GM12874 (cell line): ENCODE data around the gene PAK6.

ENCODE experiments used
- TF ChIP-seq, protein P1 (sequence below): IDR thresholded peaks from 2 replicates; pipeline ENCODE4 v1.5.1; 2011; ENCODE audit warnings: low read depth, mild to moderate bottlenecking, control low read depth, low read length, moderate library complexity; ENCODE audit not compliant: insufficient read depth

The PAK6 gene

DNA sequence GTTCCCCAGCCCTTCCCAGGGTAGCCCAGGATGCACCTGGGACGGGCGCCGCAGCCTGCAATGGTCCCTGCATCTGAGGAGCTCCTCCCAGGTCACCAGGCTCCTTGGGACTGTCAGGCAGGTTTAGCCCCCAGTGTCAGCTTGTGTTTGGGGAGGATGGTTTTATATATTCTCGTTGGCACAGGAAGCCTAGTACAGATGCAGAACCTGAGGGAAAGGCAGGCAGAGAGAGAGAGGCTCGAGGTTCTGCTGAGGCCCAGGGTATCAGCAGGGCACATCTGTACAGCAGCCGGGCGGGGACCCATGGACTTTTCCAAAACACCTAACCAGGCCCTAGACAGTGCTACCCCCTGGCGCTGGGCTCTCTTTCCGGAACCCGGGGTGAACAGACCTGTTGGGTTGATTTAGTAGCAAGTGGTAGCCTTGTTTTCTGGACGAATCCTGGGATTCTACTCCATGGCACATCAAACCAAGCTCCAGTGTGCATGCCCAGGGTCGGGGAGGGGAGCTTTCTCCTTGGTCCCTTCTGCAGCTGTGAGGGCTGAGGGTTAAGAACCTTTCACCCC is 8.6 kb downstream of the PAK6 start:
- TF ChIP-seq, protein P1, sequence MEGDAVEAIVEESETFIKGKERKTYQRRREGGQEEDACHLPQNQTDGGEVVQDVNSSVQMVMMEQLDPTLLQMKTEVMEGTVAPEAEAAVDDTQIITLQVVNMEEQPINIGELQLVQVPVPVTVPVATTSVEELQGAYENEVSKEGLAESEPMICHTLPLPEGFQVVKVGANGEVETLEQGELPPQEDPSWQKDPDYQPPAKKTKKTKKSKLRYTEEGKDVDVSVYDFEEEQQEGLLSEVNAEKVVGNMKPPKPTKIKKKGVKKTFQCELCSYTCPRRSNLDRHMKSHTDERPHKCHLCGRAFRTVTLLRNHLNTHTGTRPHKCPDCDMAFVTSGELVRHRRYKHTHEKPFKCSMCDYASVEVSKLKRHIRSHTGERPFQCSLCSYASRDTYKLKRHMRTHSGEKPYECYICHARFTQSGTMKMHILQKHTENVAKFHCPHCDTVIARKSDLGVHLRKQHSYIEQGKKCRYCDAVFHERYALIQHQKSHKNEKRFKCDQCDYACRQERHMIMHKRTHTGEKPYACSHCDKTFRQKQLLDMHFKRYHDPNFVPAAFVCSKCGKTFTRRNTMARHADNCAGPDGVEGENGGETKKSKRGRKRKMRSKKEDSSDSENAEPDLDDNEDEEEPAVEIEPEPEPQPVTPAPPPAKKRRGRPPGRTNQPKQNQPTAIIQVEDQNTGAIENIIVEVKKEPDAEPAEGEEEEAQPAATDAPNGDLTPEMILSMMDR: no peak

DNA sequence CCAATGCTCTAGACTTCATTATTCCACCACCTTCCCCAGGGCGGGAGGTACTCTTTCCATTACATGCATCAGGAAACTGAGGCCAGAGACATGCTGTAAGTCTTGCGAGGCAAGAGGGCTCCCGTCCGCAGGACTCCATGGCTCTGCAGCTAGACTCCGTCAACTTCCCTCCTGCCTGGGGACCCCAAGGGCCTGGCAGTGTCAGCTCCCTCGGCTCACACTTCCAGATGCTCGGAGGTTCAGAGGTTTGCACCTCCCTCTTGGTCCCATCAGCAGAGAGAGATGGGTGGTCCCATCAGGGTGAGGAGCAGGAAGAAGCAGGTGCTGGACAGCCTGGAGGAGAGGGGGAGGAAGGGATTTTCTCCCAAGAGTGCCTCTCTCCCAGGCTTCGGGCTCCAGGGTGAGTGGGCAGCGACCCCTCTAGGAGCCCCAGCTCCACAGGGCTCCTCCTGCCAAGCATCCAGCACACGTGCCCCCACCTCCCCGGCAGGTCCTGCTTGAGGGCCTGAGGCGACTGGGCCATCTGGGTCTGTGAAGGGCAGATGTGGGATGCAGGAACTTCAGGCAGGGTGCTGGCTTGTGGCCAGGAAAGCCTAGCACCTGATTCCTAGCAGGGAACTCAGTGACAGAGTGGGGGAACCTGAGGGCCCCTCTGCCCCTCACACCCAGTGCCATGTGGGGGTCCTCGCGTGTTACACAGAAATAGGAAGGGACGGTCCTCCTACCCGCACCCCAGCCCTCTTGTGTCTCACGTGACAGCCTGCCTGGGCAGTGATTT is 9.3 kb downstream of the PAK6 start:
- TF ChIP-seq, protein P1: no peak

DNA sequence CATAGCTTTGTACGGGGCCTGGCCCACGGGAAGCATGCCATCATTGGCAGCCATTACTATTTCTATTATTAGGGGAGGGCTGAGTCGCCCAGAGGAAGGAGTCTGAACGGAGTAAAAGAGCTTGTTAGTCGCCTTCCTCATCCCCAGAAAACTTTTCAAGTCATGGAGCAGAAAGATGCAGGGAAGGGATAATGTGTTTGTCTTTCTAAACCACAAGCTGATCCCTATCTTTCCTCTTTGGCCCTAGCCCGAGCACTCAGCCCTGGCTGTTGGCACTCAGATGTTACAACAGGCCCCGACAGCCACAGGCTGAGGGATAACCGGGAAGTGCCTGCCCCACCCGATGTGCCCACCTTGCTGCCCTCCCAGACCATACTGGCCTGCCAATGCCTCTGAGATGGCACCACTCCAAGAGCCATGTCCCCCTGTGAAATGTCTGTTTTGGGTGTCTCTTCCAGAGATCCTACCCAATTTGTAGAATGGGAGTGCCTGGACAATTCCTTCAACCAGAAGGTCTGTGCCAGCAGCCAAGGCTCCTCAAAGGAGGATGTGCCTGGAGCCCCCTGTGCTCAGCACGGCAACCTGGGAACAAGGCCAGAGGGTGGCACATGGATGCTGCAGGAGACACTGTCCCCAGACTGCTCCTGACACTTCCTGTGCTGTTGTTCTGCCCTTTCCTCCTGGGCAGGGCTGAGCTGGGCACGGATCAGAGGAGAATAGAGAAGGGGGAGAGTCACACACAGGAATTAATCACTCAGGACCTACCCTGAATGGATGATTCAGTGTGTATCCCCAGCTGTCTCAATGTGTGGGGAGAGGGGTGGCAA is 10.8 kb downstream of the PAK6 start:
- TF ChIP-seq, protein P1: no peak

DNA sequence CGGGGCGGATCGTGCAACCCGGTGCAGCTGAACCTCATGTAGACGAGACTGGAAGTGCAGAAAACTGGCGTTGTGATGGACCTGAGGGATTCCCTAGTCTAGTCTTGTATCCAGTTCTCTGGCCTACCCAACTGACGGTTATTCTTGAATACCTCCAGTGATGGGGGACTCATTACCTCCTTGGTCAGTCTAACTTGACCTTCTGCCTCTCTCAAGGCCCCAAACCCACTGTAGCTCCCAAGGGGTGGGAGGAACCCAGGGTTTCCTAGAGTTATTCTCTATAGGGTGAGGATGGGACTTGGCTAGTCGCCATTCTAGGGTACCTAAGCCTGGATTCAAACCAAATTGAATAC is 11.4 kb downstream of the PAK6 start:
- TF ChIP-seq, protein P1: no peak

DNA sequence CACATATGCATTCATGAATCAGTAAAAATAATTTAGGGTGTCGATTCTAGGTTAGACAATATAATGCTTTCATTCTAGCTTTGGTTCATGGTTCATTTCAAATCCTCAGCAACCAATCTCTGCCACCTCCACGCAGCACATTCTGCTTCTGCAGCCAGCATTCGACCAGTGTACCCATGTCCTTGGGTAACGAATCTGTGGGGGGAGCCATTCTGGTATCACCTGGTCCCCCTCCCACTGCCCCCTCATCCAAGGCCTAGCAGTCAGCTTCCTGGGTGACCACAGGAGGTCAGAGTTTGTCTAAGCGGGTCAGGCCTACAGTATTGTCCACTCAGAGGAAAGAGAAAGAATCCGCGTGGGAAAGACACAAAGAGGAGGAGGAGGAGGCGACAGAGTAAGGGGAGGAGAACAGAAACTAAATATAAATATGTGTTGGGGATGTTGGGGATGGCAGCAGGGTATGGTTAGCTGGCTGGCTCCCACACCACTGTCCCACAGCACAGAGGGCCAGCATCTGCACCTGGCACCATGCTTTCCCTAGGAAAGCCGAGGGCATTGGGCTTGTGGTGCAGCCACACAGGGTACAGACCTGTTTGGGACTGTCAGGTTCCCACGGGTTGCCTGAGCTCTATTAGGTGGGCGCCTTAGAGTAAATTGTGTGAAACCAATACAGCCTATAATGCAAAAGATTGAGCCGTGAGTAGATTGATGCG is 12.1 kb downstream of the PAK6 start:
- TF ChIP-seq, protein P1: no peak

DNA sequence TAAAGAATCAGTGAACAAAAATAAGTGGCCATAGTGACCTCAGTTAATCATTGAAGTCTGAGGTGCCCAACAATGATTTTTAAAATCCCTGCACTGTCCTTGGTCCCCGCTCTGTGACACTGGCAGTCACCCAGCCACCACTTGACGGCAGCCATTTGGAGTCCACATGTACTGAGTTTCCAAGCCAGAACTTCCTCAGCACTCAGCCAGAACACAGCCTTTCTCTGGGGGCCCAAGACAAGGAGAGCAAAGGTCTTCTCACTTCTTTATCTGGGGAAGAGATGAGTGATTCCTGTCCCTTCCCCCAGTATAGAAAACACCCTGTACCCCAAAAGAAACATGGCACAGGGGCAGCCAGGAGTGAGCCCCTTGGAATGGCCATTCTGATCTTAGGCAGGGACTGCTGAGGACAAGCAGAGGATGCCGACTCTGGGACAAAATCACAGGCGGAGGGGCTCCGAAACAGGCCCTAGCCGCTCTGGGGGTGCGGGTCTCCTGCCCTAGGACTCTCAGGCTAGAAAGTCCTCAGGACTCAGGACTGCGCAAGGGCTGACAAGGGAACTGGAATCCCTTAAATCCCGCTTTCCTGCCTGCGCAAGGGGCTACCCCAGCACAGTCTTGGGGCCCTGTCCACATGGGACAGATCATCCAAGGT is 12.8 kb downstream of the PAK6 start:
- TF ChIP-seq, protein P1: no peak
